ENCODE data around the gene SUGCT. TPM values are rescaled to one million over a fixed set of nuclear protein-coding genes. Genes with fewer than 3 reads are reported as not detected.

The SUGCT gene
- total RNA-seq, 1 experiment from 2014 or later, result 5.4 TPM

- Histone ChIP-seq H3K79me2 (ENCODE audit: insufficient read depth, low read length) (no peaks in the 10 kb centered on the region), H3K18ac (ENCODE audit: insufficient read length, low read depth, low read length) (no peak overlapping the region), H3K4me1 (ENCODE audit: insufficient read depth, low read length) (no peaks in the 10 kb centered on the region), H3K14ac (ENCODE audit: insufficient read depth, low read length) (no peak overlapping the region), H2AK5ac (ENCODE audit: insufficient read length, low read length) (no peak overlapping the region), H3K56ac (ENCODE audit: insufficient read length, low read depth, low read length) (no peak overlapping the region), H2AFZ (ENCODE audit: low read length) (no peak overlapping the region), H3K27me3 (ENCODE audit: insufficient read depth, low read length) (no peaks in the 10 kb centered on the region), H3K4ac (ENCODE audit: low read depth, low read length) (no peak overlapping the region), H3K9me3 (ENCODE audit: control insufficient read depth, low read depth, low read length) (no peaks in the 10 kb centered on the region), H4K5ac (ENCODE audit: insufficient read length, low read depth, low read length) (no peak overlapping the region), H3K4me2 (ENCODE audit: insufficient read depth, insufficient read length, low read length) (no peak overlapping the region), H3K27ac (ENCODE audit: insufficient read length, low read depth, low read length) (no peak overlapping the region), H4K91ac (ENCODE audit: insufficient read length, low read depth, low read length) (no peak overlapping the region), H3K9ac (ENCODE audit: extremely low read depth, insufficient read length, low read length) (no peak overlapping the region), H2BK5ac (ENCODE audit: insufficient read length, low read length) (no peak overlapping the region), H4K8ac (replicated peaks; ENCODE audit: insufficient read length, low read depth, low read length) (no peak overlapping the region), H3K23ac (ENCODE audit: insufficient read length, low read depth, low read length) (no peak overlapping the region), H4K20me1 (ENCODE audit: control insufficient read depth, insufficient read depth, insufficient read length) (no peaks in the 10 kb centered on the region), H3K79me1 (ENCODE audit: insufficient read depth, low read depth, low read length, poor library complexity, severe bottlenecking) (no peaks in the 10 kb centered on the region), H2BK15ac (ENCODE audit: low read depth, low read length) (no peak overlapping the region), H3K23me2 (ENCODE audit: insufficient read length, low read depth, low read length, poor library complexity, severe bottlenecking) (no peaks in the 10 kb centered on the region), H2BK12ac (ENCODE audit: insufficient read length, low read depth, low read length) (no peak overlapping the region), H2BK20ac (ENCODE audit: low read depth, low read length, poor library complexity, severe bottlenecking) (no peak overlapping the region), H3T11ph (ENCODE audit: low read length) (no peak overlapping the region), H2BK120ac (ENCODE audit: low read depth, low read length, poor library complexity, severe bottlenecking) (no peak overlapping the region)
- no peaks in the 10 kb centered on the region for H3K27me3 Mint-ChIP-seq (ENCODE audit: low read depth)
- H3K9me3 Mint-ChIP-seq, result peaks cover 9 to 15% of the 10 kb centered on the region in 2 experiments
- no peak for DNase-seq
- H3K4me3 Mint-ChIP-seq, result no peak overlapping the region
- no peaks in the 10 kb centered on the region for H3K4me1 Mint-ChIP-seq
- TF ChIP-seq, protein P1, sequence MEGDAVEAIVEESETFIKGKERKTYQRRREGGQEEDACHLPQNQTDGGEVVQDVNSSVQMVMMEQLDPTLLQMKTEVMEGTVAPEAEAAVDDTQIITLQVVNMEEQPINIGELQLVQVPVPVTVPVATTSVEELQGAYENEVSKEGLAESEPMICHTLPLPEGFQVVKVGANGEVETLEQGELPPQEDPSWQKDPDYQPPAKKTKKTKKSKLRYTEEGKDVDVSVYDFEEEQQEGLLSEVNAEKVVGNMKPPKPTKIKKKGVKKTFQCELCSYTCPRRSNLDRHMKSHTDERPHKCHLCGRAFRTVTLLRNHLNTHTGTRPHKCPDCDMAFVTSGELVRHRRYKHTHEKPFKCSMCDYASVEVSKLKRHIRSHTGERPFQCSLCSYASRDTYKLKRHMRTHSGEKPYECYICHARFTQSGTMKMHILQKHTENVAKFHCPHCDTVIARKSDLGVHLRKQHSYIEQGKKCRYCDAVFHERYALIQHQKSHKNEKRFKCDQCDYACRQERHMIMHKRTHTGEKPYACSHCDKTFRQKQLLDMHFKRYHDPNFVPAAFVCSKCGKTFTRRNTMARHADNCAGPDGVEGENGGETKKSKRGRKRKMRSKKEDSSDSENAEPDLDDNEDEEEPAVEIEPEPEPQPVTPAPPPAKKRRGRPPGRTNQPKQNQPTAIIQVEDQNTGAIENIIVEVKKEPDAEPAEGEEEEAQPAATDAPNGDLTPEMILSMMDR (conservative IDR thresholded peaks at IDR 0.05), result no peak
- no CpG with 5 or more reads among the region's 1 CpG for WGBS (ENCODE audit: extremely low coverage, insufficient read length, low lambda C conversion rate)
- no peak overlapping the region for H3K27ac Mint-ChIP-seq
- peaks cover 0 to 8% (median 6%) of the 10 kb centered on the region in 3 experiments; a peak in 3 of 7 replicates for H3K36me3 Mint-ChIP-seq (ENCODE audit: insufficient read depth in 1 of 3, low read depth in 3 of 3)
Observed at GRCh38 chr7:40436710-40437109, 301.9 kb downstream of the SUGCT start.
